ENCODE data around the gene FBXO42. TPM values are rescaled to one million over a fixed set of nuclear protein-coding genes. Genes with fewer than 3 reads are reported as not detected.
"Not testable (repeated sequence)": the region's sequence is repeated elsewhere in the genome, so short reads cannot be mapped to it uniquely, and the experiment has no call there.

Gene FBXO42
- total and polyA plus RNA-seq, 9 of the 15 experiments (the other 6 are each of a cell fraction or from before 2014, with no cell fraction given), result 7.2 to 24.8 (median 17.4) TPM

DNA sequence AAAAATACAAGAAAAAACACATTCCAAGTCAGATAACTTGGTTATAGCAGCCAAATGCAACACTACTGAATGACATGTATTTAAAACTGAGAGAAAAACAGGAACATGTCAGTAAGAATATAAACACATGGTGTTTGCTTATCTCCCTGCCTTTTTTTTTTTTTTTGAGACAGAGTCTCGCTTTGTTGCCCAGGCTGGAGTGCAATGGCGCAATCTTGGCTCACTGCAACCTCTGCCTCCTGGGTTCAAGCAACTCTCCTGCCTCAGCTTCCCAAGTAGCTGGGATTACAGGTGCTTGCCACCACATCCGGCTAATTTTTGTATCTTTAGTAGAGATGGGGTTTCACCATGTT, 12.8 kb upstream of the FBXO42 start:
- TF ChIP-seq, protein P1, sequence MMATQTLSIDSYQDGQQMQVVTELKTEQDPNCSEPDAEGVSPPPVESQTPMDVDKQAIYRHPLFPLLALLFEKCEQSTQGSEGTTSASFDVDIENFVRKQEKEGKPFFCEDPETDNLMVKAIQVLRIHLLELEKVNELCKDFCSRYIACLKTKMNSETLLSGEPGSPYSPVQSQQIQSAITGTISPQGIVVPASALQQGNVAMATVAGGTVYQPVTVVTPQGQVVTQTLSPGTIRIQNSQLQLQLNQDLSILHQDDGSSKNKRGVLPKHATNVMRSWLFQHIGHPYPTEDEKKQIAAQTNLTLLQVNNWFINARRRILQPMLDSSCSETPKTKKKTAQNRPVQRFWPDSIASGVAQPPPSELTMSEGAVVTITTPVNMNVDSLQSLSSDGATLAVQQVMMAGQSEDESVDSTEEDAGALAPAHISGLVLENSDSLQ (IDR thresholded peaks at IDR 0.05), result 0 out of 2 replicates have a peak, but pooled peaks have one; percentile 4
- TF ChIP-seq ZNF121 (CRISPR knock-in tag; conservative IDR thresholded peaks at IDR 0.05) (peak; percentile 66), FOXK2 (conservative IDR thresholded peaks at IDR 0.05 in 1 of 2, IDR thresholded peaks at IDR 0.05 in 1 of 2; ENCODE audit: low read depth in 2 of 2) (peak in 1 of 2 experiments; percentile 31; a peak in 1 of 4 replicates), ZNF384 (IDR thresholded peaks at IDR 0.05; ENCODE audit: low read depth, low read length) (0 out of 2 replicates have a peak, but pooled peaks have one; percentile 51), TFAP4 (CRISPR knock-in tag; IDR thresholded peaks at IDR 0.05; ENCODE audit: borderline replicate concordance) (0 out of 2 replicates have a peak, but pooled peaks have one; percentile 20), CEBPG (tag; conservative IDR thresholded peaks at IDR 0.05 in 1 of 2, IDR thresholded peaks at IDR 0.05 in 1 of 2) (peak in 1 of 2 experiments; percentile 50; a peak in 2 of 4 replicates), CEBPB (tag; IDR thresholded peaks at IDR 0.05) (peak; percentile 87)
- in situ Hi-C loops (cut with MboI); H3K36me3 ChIP-seq (ENCODE audit: control insufficient read depth, insufficient read depth, low read length); H3K4me3 ChIP-seq; H3K9me3 ChIP-seq (replicated peaks; ENCODE audit: control insufficient read depth, insufficient read depth, low read depth, low read length); H3K27me3 ChIP-seq (ENCODE audit: control insufficient read depth in 2 of 2, insufficient read depth in 2 of 2, low read length in 2 of 2); H3K27ac ChIP-seq (ENCODE audit: extremely low read depth, low read depth, low read length); H3K9me1 ChIP-seq (ENCODE audit: control insufficient read depth, insufficient read depth, low read length); CTCF ChIA-PET (ENCODE audit: low intra/inter-chr PET ratio); ATAC-seq; H3K4me2 ChIP-seq (ENCODE audit: insufficient read depth, low read length); FAIRE-seq; H2AFZ ChIP-seq (ENCODE audit: low read depth, low read length); BruUV-seq (replicated peaks); H3K9ac ChIP-seq (ENCODE audit: insufficient read depth in 1 of 2, low read depth in 2 of 2, low read length in 2 of 2); DNase-seq (ENCODE audit: extremely low read depth in 1 of 4, low spot score in 3 of 4); TF ChIP-seq CEBPG (CRISPR knock-in tag; IDR thresholded peaks at IDR 0.05): not testable (repeated sequence)
- intact Hi-C loops (cut with micrococcal nuclease), result loop anchor here (5.0 kb wide), 1 partner anchor 132 kb away; no protein-coding TSS in a partner anchor
- H4K20me1 ChIP-seq (replicated peaks; ENCODE audit: control insufficient read depth, insufficient read depth, low read length), result peaks cover 19% of the 10 kb centered on the region
- POLR2A ChIA-PET, result interaction anchor here (0.6 to 3.7 kb wide), 4 partner anchors 9 to 158 kb away, joined by 3 to 33 read pairs (median 4); partner anchors contain the start of gene FBXO42
- peaks cover 5 to 14% of the 10 kb centered on the region in 2 experiments; a peak in 3 of 5 replicates for H3K4me1 ChIP-seq (replicated peaks in 1 of 2; ENCODE audit: control insufficient read depth in 2 of 2, insufficient read depth in 2 of 2, low read length in 2 of 2)
- 57% methylated on average over 1 of the region's 3 CpGs for WGBS (ENCODE audit: insufficient coverage, low coverage, missing lambda C conversion rate)
- peaks cover 31% of the 10 kb centered on the region for H3K79me2 ChIP-seq (ENCODE audit: control insufficient read depth, insufficient read depth, low read length)

Data from K562 (cell line).